ENCODE results near the gene RADIL.

DNA sequence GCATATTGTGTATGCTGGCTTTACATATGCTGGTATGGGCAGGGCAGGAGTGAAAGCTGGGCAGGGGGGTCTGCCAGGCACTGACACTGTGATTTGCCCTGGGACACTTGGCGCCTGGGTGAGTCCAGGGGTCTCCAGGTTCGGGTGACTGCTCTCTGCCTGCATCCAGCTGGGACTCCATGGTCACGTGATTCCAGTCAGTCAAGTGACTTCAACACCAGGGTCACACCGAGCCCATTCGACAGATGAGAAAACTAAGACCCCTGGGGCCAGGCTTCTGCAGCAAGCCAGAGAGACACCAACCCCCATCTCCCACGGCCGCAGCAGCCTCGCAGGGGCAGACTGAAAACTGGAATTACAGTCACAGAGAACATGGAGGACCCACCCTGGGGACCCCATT is 45.5 kb upstream of the RADIL start:
- no peak for TF ChIP-seq POLR2A (IDR thresholded peaks at IDR 0.05)
- no peak for TF ChIP-seq CTCF (IDR thresholded peaks at IDR 0.05)

Measured in tibial nerve (tissue), 3 donors.